Bone marrow (tissue), 2 donors: ENCODE measurements around the gene RAMP1.

Experiments used
- DNase-seq, 2 donors: peaks; one replicate each; lab custom pipeline; 2025; lab: John Stamatoyannopoulos, UW

The RAMP1 gene

GRCh38 chr2:237951878-237952277 is 92.5 kb downstream of the RAMP1 start:
- no peak for DNase-seq

- DNase-seq, result no peak
Measured at GRCh38 chr2:237952851-237953250, 93.4 kb downstream of the RAMP1 start.

GRCh38 chr2:237955640-237956401 is 96.4 kb downstream of the RAMP1 start:
- no peak for DNase-seq

GRCh38 chr2:237956402-237956736 is 96.9 kb downstream of the RAMP1 start:
- no peak for DNase-seq

GRCh38 chr2:237961637-237962036 is 102.2 kb downstream of the RAMP1 start:
- DNase-seq, result no peak
